GM23248 (cell line): ENCODE data around the gene MCTP2. TPM values are rescaled to one million over a fixed set of nuclear protein-coding genes. Genes with fewer than 3 reads are reported as not detected.
"Not testable (repeated sequence)": the region's sequence is repeated elsewhere in the genome, so short reads cannot be mapped to it uniquely, and the experiment has no call there.

Source experiments
- DNase-seq: peaks from one replicate; pipeline ENCODE4 v3.0.0-alpha.2; 2015
- H2AFZ ChIP-seq: fragments of 200-600 bp; sonication (generic); 2 replicates; pipeline ENCODE4 v1.6.1; 2016; ENCODE audit warnings: antibody characterized with exemption
- H3F3A ChIP-seq: fragments of 200-600 bp; sonication (generic); 2 replicates; pipeline ENCODE4 v1.6.1; 2016; ENCODE audit warnings: mild to moderate bottlenecking, antibody characterized with exemption, mixed run types; ENCODE audit not compliant: insufficient read depth
- H3K27ac ChIP-seq: fragments of 200-600 bp; sonication (generic); 2 replicates; pipeline ENCODE4 v1.5.1; 2016; ENCODE audit warnings: mild to moderate bottlenecking
- H3K27me3 ChIP-seq: fragments of 200-600 bp; sonication (generic); replicated peaks from 2 replicates; pipeline ENCODE4 v1.6.1; 2016; ENCODE audit warnings: mild to moderate bottlenecking; ENCODE audit not compliant: insufficient read depth
- H3K36me3 ChIP-seq: fragments of 200-600 bp; sonication (generic); 2 replicates; pipeline ENCODE4 v1.6.1; 2016; ENCODE audit warnings: low read depth, mild to moderate bottlenecking
- H3K4me1 ChIP-seq: fragments of 200-600 bp; sonication (generic); 2 replicates; pipeline ENCODE4 v1.6.1; 2016; ENCODE audit warnings: mild to moderate bottlenecking; ENCODE audit not compliant: insufficient read depth
- H3K4me2 ChIP-seq: fragments of 200-600 bp; sonication (generic); one replicate; pipeline ENCODE4 v1.6.1; 2016; ENCODE audit warnings: mild to moderate bottlenecking; ENCODE audit not compliant: unreplicated experiment
- H3K4me3 ChIP-seq: fragments of 200-600 bp; sonication (generic); 2 replicates; pipeline ENCODE4 v1.5.1; 2016; ENCODE audit warnings: mild to moderate bottlenecking
- H3K79me2 ChIP-seq: fragments of 200-600 bp; sonication (generic); 2 replicates; pipeline ENCODE4 v1.6.1; 2016; ENCODE audit warnings: mild to moderate bottlenecking; ENCODE audit not compliant: insufficient read depth
- H3K9ac ChIP-seq: fragments of 200-600 bp; sonication (generic); 2 replicates; pipeline ENCODE4 v1.6.1; 2016; ENCODE audit warnings: mild to moderate bottlenecking
- H3K9me2 ChIP-seq: fragments of 200-600 bp; sonication (generic); 2 replicates; pipeline ENCODE4 v1.6.1; 2016; ENCODE audit warnings: mixed run types, mild to moderate bottlenecking, moderate library complexity; ENCODE audit not compliant: insufficient read depth
- H3K9me3 ChIP-seq: fragments of 200-600 bp; sonication (generic); one replicate; pipeline ENCODE4 v1.6.1; 2017; ENCODE audit warnings: low read depth
- H4K20me1 ChIP-seq: fragments of 200-600 bp; sonication (generic); 2 replicates; pipeline ENCODE4 v1.6.0; 2016; ENCODE audit not compliant: insufficient read depth
- EZH2 ChIP-seq: fragments of 200-600 bp; sonication (generic); IDR thresholded peaks from 2 replicates; pipeline ENCODE4 v1.6.1; 2018; ENCODE audit warnings: antibody characterized with exemption, mild to moderate bottlenecking; ENCODE audit not compliant: insufficient read depth, poor library complexity, severe bottlenecking
- EZH2phosphoT487 ChIP-seq: fragments of 200-600 bp; sonication (generic); IDR thresholded peaks from 2 replicates; pipeline ENCODE4 v1.6.1; 2018; ENCODE audit warnings: antibody characterized with exemption, moderate library complexity, mild to moderate bottlenecking, low read depth; ENCODE audit not compliant: insufficient read depth
- WGBS, 2 experiments: methylation state at CpG; one replicate each; pipeline ENCODE4 v1.1.6; 2015 to 2017; ENCODE audit warnings: low lambda C conversion rate in 2 of 2, low coverage in 1 of 2; ENCODE audit errors: missing lambda C conversion rate in 2 of 2; 5-methylcytosine and 5-hydroxymethylcytosine counted together
- in situ Hi-C: fragments of 300-500 bp; cut with MboI; formaldehyde crosslinking; loops from 2 replicates; pipeline ENCODE4 v1.15.0; 2020
- polyA plus RNA-seq: library from polyadenylated mRNA; unstranded; fragments of >200 nt; fragmentation: Nextera tagmentation; extraction: Ambion mirVana; gene quantifications from 2 replicates; pipeline ENCODE4 v1.2.1, GENCODE V29; 2016
- total RNA-seq: library from RNA; depleted of rRNA; stranded (reverse); fragments of >200 nt; shearing (Covaris generic); gene quantifications from 2 replicates; pipeline ENCODE4 v1.2.3, GENCODE V29; 2014

Gene MCTP2
- total and polyA plus RNA-seq, 2 experiments from 2014 or later, result 0.70 to 0.97 TPM

GRCh38 chr15:94487635-94488034, 256.3 kb downstream of the MCTP2 start:
- Histone ChIP-seq H3K27ac (no peak overlapping the region), H2AFZ (no peak overlapping the region), H3K79me2 (no peaks in the 10 kb centered on the region), H3F3A (no peaks in the 10 kb centered on the region), H3K36me3 (no peaks in the 10 kb centered on the region), H3K9ac (no peak overlapping the region), H3K4me1 (no peaks in the 10 kb centered on the region), H4K20me1 (no peaks in the 10 kb centered on the region; the same call in 1 of the 2 replicates), H3K27me3 (no peaks in the 10 kb centered on the region), H3K9me2 (no peaks in the 10 kb centered on the region), H3K4me3 (no peak overlapping the region), H3K9me3 (no peaks in the 10 kb centered on the region), H3K4me2 (no peak overlapping the region)
- TF ChIP-seq EZH2 (no peak), EZH2phosphoT487 (no peak)
- in situ Hi-C loops, result no loop called here
- 8 to 10% methylated on average over 1 of the region's 1 CpG for WGBS, 2 experiments
- no peak for DNase-seq

GRCh38 chr15:94493176-94493575, 261.8 kb downstream of the MCTP2 start:
- Histone ChIP-seq H3K27ac (no peak overlapping the region), H2AFZ (no peak overlapping the region), H3K79me2 (no peaks in the 10 kb centered on the region), H3K4me1 (no peaks in the 10 kb centered on the region), H3F3A (no peaks in the 10 kb centered on the region), H3K9me3 (no peaks in the 10 kb centered on the region), H3K9ac (no peak overlapping the region), H3K36me3 (no peaks in the 10 kb centered on the region), H3K4me2 (no peak overlapping the region), H4K20me1 (no peaks in the 10 kb centered on the region; the same call in 1 of the 2 replicates), H3K4me3 (no peak overlapping the region), H3K27me3 (no peaks in the 10 kb centered on the region), H3K9me2 (no peaks in the 10 kb centered on the region)
- TF ChIP-seq EZH2phosphoT487 (no peak), EZH2 (no peak)
- in situ Hi-C loops, result no loop called here
- 13 to 19% methylated on average over 3 of the region's 3 CpGs for WGBS, 2 experiments
- no peak for DNase-seq

GRCh38 chr15:94493586-94493985, 262.2 kb downstream of the MCTP2 start:
- H3K36me3 ChIP-seq, H3K4me2 ChIP-seq, H3K9me3 ChIP-seq, H3K9me2 ChIP-seq, H3F3A ChIP-seq, H3K27ac ChIP-seq, H2AFZ ChIP-seq, H3K9ac ChIP-seq, H4K20me1 ChIP-seq, H3K4me1 ChIP-seq, H3K79me2 ChIP-seq, H3K27me3 ChIP-seq, in situ Hi-C loops, H3K4me3 ChIP-seq, DNase-seq: not testable (repeated sequence)
- 4 to 6% methylated on average over 1 of the region's 1 CpG for WGBS, 2 experiments

DNA sequence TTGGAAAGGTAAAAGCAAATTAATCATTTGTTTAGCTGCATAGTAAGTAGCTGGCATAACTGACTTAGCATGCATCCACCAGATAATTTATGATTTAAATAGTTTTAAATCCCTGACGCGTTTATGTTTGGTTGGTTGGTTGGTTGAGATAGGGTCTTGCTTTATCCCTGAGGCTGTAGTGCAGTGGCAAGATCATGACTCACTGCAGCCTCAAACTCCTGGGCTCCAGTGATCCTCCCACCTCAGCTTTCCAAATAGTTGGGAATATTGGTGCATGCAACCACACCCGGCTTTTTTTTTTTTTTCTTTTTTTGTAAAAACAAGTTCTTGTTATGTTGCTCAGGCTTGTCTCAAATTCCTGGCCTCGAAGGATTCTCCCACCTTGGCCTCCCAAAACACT, 263.4 kb downstream of the MCTP2 start:
- Histone ChIP-seq H3K4me3 (no peak overlapping the region), H3K27me3 (no peaks in the 10 kb centered on the region), H3F3A (no peaks in the 10 kb centered on the region), H4K20me1 (no peaks in the 10 kb centered on the region; the same call in 1 of the 2 replicates), H3K4me1 (no peaks in the 10 kb centered on the region), H3K36me3 (no peaks in the 10 kb centered on the region), H2AFZ (no peak overlapping the region), H3K79me2 (no peaks in the 10 kb centered on the region), H3K9ac (no peak overlapping the region), H3K9me2 (no peaks in the 10 kb centered on the region), H3K9me3 (no peaks in the 10 kb centered on the region), H3K4me2 (no peak overlapping the region), H3K27ac (no peak overlapping the region)
- in situ Hi-C loops, result no loop called here
- TF ChIP-seq EZH2phosphoT487 (no peak), EZH2 (no peak)
- no peak for DNase-seq
- WGBS, 2 experiments, result 27 to 37% methylated on average over 4 of the region's 4 CpGs

- TF ChIP-seq EZH2 (no peak), EZH2phosphoT487 (no peak)
- no peaks in the 10 kb centered on the region for H3K9me2 ChIP-seq
- in situ Hi-C loops, result no loop called here
- H3F3A ChIP-seq, result no peaks in the 10 kb centered on the region
- no peak overlapping the region for H3K27ac ChIP-seq
- H3K4me1 ChIP-seq, result no peaks in the 10 kb centered on the region
- DNase-seq, result no peak
- 6 to 12% methylated on average over 2 of the region's 2 CpGs for WGBS, 2 experiments
- H3K9ac ChIP-seq, result no peak overlapping the region
- no peaks in the 10 kb centered on the region for H3K79me2 ChIP-seq
- H3K4me2 ChIP-seq, result no peak overlapping the region
- no peaks in the 10 kb centered on the region for H4K20me1 ChIP-seq
- H2AFZ ChIP-seq, result no peak overlapping the region
- no peaks in the 10 kb centered on the region for H3K27me3 ChIP-seq
- H3K36me3 ChIP-seq, result no peaks in the 10 kb centered on the region
- H3K4me3 ChIP-seq, result no peak overlapping the region
- H3K9me3 ChIP-seq, result no peaks in the 10 kb centered on the region
These were observed 271.9 kb downstream of the MCTP2 start for GRCh38 chr15:94503293-94503692.
